ENCODE data around the gene ABL2.

DNA sequence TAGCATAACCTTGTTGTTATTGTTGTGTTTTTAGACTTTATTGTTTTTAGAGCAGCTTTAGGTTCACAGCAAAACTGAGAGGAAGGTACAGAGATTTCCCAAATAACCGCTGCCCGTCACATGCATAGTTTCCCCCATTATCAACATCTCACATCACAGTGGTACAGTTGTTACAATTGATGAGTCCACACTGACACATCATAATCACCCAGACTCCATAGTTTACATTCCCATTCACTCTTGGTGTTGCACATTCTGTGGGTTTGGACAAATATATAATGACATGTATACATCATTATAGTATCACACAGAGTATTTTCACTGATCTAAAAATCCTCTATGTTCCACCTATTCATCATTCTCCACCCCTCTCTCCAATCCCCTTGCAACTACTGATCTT is 173.5 kb downstream of the ABL2 start:
- TF ChIP-seq, protein P1, sequence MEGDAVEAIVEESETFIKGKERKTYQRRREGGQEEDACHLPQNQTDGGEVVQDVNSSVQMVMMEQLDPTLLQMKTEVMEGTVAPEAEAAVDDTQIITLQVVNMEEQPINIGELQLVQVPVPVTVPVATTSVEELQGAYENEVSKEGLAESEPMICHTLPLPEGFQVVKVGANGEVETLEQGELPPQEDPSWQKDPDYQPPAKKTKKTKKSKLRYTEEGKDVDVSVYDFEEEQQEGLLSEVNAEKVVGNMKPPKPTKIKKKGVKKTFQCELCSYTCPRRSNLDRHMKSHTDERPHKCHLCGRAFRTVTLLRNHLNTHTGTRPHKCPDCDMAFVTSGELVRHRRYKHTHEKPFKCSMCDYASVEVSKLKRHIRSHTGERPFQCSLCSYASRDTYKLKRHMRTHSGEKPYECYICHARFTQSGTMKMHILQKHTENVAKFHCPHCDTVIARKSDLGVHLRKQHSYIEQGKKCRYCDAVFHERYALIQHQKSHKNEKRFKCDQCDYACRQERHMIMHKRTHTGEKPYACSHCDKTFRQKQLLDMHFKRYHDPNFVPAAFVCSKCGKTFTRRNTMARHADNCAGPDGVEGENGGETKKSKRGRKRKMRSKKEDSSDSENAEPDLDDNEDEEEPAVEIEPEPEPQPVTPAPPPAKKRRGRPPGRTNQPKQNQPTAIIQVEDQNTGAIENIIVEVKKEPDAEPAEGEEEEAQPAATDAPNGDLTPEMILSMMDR (conservative IDR thresholded peaks at IDR 0.05; ENCODE audit: low read depth, low read length): no peak
- TF ChIP-seq EZH2 (IDR thresholded peaks at IDR 0.05; ENCODE audit: borderline replicate concordance, low read depth, low read length, poor library complexity, severe bottlenecking): no peak

Measured in A673 (cell line).